GM19351 (cell line): ENCODE measurements around the gene SULT1A1.
"Not testable (repeated sequence)": the region's sequence is repeated elsewhere in the genome, so short reads cannot be mapped to it uniquely, and the experiment has no call there.

Source experiments
- ATAC-seq: cut with Tn5 transposase; IDR thresholded peaks from one replicate; pipeline ENCODE4 v1.9.1; 2021; ENCODE audit warnings: mild to moderate bottlenecking, moderate library complexity; ENCODE audit not compliant: unreplicated experiment

The SULT1A1 gene

DNA sequence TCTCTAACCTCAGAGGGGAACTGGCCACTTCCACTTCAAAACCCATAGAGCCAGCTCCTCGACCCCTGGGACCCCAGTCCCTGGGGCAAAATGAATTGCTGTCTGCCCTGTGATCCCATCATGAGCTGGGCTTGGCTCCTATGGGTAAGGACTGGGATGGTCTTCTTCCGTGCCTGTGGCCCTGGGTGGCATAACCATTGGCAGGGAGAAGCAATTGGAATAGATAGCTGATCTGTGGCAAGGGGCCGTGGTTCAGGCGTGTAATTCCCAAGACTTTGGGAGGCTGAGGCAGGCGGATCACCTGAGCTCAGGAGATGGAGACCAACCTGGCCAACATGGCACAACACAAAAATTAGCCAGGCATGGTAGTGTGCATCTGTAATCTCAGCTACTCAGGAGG lies 17.3 kb downstream of the SULT1A1 start:
- no peak for ATAC-seq

DNA sequence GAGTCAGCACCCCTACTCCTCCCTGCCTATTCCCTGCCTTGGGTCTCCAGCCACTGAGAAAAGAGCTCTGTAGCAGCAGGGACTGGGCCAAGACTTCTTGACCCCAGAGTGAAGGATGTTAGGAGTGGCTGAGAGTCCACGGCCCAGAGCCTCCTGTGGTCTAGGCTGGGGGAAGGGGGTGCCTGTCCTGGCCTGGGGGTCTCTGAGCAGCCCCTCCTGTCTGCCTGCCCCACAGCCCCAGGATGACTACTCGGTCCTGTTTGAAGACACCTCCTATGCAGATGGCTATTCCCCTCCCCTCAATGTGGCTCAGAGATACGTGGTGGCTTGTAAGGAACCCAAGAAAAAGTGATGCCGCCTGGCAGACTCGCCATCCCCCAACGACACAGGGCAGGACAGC lies 18.5 kb downstream of the SULT1A1 start:
- no peak for ATAC-seq

DNA sequence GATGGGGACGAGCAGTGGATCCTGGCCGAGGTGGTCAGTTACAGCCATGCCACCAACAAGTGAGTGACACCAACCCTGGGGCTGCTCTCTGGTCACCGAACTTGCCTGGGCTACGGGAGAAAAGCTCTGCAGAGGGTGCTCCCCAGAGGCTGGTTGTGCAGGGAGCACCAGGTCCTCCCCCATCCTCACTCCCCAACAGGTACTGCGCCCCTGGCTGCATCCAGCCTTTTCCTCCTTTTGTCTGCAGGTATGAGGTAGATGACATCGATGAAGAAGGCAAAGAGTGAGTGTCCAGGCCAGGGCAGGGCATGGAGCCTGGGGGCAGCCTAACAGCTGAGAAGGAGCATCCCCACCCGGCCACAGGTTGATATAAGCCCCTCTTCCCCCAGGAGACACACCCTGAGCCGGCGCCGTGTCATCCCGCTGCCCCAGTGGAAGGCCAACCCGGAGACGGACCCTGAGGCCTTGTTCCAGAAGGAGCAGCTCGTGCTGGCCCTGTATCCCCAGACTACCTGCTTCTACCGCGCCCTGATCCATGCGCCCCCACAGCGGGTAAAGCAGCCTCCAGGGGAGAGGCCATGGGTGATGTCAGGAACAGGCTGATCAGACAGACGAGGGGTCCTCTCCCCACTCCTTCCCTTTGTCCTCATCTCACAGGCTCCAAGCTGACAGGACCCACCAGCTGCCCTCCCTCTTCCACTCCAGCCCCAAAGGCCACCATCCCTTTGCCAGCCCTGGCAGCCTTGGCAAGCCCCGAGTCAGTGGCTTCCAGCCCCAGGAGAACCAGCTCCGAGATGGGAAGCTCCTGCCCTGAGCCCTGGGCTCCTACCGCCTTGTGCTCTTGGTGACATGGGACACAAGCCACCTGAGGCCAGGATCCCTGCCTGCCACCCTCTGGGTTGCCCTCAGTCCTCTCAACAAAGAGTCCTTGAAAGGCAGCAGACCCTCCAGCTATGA lies 19.2 kb downstream of the SULT1A1 start:
- ATAC-seq = no peak

DNA sequence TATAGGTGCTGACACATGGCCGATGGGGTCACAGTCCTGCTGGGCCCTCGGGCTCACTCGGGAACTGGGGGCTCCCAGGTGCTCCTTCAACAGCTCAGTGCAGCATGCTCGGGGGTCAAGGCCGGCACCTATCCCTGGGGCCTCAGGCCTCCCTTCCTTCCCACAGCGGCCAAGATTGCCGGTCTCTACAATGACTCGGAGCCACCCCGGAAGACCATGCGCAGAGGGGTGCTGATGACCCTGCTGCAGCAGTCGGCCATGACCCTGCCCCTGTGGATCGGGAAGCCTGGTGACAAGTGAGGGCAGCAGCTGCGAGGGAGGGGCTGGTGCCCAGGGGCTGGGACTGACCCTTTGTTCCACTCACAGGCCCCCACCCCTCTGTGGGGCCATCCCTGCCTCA lies 19.9 kb downstream of the SULT1A1 start:
- ATAC-seq = no peak

DNA sequence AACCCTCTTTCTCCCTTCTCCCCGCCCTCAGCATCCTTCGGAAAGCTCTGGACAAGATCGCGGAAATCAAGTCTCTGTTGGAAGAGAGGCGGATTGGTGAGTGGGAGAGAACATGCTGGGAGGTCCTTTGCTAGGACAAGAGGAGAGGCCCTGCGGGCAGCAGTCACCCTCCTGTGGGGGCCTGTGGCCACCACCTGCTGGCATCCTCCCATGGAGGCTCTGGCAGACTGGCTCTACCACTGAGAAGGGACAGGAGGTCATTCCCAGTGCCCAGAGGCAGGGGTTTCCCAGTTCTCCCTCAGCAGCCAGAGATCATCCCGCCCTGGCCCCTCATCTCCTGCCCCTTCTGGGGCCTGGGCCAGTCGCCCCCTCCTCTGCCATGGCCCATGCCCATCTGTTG lies 20.8 kb downstream of the SULT1A1 start:
- no peak for ATAC-seq

DNA sequence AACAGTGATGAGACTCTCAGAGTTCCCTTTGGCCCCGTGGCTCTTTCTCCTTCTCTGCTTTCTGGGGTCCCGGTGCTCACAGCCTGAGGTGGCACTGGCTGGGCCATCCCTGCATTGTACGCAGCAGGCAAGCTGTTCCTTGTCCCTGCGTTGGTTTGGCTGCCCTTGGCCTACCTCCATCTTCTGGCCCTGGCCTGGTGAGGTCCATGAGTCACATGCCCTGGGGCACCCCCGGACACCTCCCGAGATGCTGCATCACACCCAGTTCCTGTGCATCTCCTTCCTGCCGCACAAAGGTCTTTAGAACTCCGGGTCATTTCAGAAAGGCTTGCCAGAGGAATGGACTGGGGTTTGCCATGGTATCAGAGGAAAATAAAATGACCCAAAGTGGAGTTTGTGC lies 22.5 kb downstream of the SULT1A1 start:
- no peak for ATAC-seq

DNA sequence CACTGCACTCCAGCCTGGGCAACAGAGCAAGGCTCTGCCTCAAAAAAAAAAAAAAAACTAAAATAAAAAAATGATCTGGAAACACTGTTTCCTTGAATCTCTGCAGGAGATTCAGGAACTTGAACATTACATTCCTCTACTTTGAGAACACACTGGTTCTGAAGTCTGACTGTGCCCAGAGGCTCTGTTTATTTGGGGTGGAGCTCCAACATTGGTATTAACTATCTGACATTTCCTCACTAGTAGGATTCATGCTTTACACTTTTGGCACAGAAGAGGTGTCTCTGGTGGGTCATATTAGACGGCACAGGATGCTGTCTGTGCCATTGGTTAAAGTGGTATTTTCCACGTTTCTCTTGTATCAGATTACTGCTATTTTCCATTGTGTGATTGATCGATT lies 23.4 kb downstream of the SULT1A1 start:
- ATAC-seq = no peak

DNA sequence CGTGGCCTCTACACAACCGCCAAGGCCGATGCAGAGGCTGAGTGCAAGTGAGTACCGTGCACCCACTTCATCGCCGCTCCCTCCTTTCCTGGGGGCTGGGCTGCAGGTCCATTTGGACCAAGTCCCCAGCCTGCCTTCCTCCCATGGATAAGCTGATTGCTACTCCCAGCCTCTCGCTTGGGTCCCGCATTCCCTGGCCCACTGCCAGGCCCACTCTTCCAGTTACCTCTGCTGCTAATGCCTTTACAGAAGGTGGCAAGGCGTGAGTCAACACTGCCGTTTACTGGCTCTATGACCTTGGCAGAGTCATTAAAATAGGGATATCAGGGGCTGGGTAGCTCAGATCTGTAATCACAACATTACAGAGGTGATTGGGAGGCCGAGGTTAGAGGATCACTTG lies 24.2 kb downstream of the SULT1A1 start:
- no peak for ATAC-seq

DNA sequence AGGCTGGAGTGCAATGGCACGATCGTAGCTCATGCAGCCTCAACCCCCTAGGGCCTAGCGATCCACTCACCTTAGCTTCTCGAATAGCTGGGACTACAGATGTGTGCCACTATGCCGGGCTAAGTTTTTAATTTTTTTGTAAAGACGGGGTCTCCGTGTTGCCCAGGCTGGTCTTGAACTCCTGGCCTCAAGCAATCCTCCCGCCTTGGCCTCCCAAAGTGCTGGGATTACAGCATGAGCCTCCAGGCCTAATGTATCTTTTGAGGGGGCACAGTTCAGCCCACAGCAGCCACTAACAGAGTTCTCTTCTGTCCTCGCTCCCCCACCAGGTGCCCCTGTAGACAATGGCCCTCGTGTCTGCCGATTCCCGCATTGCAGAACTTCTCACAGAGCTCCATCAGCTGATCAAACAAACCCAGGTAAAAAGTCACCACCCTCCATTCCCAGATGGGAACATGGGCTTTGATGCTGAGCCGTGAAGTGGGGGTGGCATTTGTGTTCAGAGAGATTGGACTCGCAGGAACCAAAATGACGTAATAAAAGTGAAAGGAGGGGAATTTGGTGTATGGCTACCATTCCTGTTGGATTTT lies 29.0 kb downstream of the SULT1A1 start:
- ATAC-seq = no peak

DNA sequence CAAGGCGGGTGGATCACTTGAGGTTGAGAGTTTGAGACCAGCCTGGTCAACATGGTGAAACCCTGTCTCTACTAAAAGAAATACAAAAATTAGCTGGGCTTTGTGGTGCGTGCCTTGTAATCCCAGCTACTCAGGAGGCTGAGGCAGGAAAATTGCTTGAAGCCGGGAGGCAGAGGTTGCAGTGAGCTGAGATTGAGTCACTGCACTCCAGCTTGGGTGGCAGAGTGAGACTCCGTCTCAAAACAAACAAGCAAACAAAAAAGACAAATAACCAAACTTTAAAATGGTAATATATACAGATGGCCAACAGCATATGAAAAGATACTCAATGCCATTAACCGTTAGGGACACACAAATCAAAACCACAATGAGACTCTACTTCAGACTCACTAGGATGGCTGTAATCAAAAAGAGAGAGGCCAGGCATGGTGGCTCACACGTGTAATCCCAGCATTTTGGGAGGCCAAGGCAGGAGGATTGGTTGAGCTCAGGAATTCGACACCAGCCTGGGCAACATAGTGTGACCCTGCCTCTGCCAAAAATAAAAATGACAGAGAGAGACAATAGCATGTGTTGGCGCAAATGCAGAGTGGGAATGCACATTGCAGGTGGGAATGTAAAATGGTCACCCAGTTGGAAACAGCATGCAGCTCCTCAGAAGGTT lies 34.3 kb downstream of the SULT1A1 start:
- no peak for ATAC-seq

DNA sequence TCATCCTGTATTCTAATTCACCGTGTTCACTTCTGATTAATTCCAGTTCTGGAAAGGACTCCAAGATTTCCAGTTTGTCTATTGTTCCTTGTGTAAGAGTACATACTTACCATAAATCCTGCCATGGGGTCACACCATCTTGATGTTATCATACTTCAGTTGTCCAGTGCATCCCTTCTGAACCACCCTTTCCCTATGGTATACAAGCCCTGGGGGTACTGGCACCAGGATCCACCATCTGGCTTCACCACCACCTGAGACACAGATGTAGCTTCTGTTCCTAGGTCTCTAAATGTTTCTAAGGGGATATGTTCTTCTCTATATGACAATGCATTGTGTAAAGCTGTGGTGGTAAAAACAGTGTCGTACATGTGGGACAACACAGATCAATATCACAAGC lies 34.9 kb downstream of the SULT1A1 start:
- ATAC-seq = no peak

DNA sequence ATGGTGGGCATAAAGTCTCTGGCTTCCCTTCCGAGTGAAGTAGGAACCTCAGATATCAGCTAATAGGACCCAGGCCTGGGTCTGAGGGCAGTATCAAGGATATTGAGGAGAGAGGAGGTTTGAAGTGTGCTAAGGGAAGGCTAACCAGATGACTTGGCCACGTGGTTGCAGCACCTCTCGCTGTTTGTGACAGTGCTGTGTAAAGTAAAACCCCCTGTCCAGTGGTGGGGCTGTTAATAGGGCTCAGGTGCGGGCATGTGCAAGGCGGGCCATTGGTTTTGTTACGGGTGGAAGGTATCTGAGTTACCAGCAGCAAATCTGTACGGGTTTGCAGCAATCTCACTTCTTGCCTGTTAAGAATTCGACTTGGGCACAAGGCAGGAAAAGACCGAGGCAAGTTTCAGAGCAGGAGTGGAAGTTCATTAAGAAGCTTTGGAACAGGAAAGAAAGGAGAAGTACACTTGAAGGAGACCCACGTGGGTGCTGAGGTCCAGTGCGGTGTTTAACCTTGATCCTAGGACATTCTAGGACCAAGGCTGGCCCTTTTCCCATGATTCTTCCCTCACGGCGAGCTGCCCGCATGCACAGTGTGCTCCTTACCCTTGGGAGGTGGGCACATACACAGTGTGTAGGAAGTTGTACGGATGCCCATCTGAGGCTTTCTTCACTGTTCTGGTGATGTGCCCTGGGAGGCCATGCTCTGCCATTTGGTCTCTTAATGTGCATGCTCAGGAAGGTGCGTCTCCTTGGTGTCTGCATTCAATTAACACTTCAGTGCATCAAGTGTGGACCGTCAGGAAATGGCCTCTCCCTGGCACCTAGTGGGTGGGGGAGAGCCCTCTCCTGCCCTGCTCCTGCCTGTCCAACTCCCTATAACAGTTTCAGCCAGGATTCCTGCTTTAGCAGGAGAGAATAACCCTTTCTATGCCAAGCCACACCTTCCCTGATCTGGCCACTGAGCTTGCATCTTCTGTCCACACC lies 35.8 kb downstream of the SULT1A1 start:
- ATAC-seq = no peak

DNA sequence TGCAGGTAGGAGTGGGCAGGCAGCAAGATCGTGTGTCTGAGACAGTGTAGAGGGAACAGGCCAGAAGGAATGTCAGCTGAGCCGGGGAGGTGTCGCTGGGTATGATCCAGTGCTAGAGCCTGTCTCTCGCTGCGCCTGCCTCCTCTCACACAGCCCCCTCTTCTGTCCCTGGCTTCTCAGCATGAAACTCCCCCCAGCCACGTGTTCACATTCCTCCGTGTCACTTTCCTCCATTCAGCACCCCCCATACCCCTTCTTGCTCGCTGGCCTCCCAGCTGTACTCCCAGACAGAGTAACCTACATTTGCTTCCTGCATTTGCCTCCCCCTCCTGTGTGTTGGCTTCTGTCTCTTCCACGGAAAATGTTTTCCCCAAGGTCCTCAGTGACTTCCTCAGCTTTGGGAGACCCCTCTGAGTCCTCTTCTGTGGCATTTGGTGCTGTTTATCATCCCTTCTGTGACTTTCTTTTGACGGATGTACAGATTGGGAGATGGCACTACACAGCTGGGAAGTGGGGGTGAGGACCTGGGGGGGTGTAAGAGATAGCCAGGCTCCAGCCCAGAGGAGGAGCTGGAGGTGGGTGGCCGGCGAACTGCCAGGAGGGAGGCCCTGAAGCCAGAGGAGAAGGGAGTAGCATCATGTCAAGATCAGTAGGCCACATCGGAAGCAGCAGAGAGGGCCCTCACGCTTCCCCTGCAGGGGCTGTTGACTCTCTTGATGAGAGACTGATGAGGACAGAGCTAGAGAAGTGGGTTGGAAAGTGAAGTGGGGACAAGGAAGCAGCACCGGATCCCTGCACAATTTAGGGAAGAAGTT lies 36.9 kb downstream of the SULT1A1 start:
- no peak for ATAC-seq

DNA sequence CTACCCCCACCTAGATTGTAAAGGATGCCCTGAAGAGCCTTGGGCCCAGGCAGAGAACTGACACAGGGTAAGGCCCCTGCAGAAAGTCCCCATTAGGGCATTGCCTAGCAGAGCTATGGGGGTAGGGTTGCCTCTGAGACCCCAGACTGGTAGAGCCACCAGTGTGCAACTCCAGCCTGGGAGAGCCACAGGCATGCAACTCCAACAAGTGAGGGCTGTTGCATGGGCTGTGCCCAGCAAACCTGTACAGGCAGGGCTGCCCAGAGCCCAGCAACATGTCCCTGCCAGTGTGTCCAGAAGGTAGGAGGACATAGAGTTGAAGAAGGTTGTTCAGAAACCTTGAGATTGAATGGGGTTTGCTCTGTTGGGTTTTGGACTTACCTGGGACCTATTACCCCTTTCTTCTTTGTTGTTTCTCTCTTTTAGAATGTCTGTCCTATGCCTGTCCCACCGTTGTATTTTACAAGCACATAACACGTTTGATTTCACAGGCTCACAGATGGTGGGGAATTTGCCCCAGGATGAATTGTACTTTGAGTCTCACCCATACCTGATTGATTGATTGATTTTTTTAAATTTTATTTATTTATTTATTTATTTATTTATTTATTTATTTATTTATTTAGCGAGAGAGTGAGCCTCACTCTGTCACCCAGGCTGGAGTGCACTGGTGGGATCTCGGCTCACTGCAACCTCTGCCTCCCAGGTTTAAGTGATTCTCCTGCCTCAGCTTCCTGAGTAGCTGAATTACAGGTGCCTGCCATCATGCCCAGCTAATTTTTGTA lies 39.7 kb downstream of the SULT1A1 start:
- ATAC-seq = no peak

DNA sequence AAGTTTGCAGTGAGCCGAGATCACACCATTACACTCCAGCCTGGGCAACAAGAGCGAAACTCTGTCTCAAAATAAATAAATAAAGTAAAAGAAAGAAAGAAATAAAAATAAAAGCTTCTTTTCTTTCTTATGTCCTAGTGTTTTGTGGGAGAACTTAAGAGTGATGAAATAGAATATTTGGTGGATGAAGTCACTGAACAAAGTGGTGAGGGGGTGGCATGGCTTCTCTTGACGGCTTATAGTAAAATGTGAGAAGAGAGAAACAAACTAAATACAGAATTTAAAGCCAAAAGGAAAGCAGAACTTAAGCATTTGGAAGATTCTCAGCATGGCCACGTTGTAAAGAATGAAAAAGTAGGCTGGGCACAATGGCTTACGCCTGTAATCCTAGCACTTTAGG lies 40.8 kb downstream of the SULT1A1 start:
- no peak for ATAC-seq

DNA sequence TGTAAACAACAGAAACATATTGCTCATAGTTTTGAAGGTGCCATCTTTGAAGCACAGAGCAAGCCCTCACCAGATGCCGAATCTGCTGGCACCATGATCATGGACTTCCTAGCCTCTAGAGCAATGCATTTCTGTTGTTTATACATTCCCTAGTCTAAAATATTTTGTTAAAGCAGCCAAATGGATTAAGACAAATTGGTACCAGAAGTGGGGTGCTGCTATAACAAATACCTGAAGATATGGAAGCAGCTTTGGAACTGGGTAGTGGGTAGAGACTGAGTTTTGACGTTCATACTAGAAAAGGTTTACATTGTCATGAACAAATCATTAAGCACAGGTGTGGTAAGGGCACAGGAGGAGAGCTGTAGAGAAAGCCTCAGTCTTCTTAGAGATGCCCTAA lies 42.6 kb downstream of the SULT1A1 start:
- ATAC-seq = no peak

DNA sequence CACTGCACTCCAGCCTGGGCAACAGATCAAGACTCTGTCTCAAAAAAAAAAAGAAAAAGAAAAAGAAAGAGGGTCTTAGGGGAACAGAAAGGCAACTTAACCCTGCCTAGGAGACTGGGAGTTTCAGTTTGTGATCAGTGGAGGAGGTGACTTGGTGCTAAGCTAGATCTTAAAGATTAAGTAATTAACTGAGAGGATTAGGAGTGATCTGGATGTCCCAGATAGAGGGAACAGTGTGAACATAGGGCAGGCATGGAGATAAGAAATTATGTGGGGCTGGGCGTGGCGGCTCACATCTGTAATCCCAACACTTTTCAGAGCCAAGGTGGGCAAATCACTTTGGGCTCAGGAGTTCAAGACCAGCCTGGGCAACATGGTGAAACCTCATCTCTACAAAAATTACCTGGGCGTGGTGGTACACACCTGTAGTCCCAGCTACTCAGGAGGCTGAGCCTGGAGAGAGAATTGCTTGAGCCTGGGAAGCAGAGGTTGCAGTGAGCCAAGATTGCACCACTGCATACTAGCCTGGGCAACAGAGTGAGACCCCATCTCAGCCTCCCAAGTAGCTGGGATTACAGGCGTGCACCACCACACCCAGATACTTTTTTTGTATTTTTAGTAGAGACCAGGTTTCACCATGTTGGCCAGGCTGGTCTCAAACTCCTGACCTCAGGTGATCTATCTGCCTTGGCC lies 43.5 kb downstream of the SULT1A1 start:
- not testable (repeated sequence) for ATAC-seq

DNA sequence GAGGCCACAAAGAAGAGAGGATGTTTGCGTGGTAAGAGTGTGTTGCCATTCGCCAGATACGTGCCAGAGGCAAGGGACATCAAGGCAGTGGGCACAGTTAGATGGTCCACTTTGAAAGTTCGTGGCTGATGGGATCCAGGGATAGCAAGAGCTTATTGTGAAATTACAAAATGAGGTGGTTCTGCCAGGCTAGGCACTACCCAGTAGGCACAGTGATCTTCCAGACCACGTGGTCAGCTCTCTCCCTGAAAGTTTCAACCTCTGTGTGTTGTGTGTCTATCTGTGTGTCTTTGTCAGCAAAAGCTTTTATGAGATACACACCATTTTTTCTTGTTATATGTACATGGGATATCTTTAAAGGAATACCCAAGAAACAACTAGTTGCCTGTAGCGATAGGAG lies 46.6 kb downstream of the SULT1A1 start:
- ATAC-seq = no peak

DNA sequence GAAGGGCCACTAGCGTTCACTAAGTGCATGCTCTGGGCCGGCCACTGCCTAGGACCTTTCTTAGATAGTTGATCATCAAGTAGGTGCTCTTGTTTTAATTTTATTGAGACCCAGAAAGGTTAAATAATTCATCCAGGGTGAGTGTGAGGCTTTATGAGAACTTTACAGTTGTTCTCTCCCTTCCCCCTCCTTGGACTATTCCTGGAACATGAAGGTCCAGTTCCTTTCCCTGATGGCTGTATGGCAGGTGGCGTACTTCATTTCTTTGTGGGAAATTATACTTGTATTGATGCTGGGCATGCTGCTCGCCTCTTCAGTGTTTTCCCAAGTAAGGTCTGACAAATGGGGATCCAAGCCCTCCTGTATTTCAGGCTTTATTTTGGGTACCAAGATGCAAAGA lies 47.6 kb downstream of the SULT1A1 start:
- no peak for ATAC-seq
